Kidney tubule cell (primary cell): ENCODE measurements around the gene CTNND1.
A peak's percentile ranks its signal among the peaks of the same experiment; 100 is the strongest.

Experiments
- DNase-seq: peaks from one replicate; pipeline ENCODE4 v3.0.0-alpha.2; 2018; ENCODE audit warnings: low spot score

Gene CTNND1

GRCh38 chr11:57762235-57762861 is 746 bp downstream of the CTNND1 start:
- peak; percentile 44 for DNase-seq

GRCh38 chr11:57763568-57763967 is 2.0 kb downstream of the CTNND1 start:
- peak; percentile 52 for DNase-seq

- no peak for DNase-seq
Measured at GRCh38 chr11:57764021-57764420, 2.4 kb downstream of the CTNND1 start.

- no peak for DNase-seq
Measured at GRCh38 chr11:57764566-57764965, 3.0 kb downstream of the CTNND1 start.

- DNase-seq, result no peak
Measured at GRCh38 chr11:57764972-57765371, 3.4 kb downstream of the CTNND1 start.

- no peak for DNase-seq
Measured at GRCh38 chr11:57770793-57771192, 9.2 kb downstream of the CTNND1 start.

GRCh38 chr11:57771365-57771764 is 9.8 kb downstream of the CTNND1 start:
- no peak for DNase-seq

GRCh38 chr11:57772562-57772961 is 11.0 kb downstream of the CTNND1 start:
- peak; percentile 61 for DNase-seq

- DNase-seq, result no peak
Measured at GRCh38 chr11:57773026-57773598, 11.5 kb downstream of the CTNND1 start.

GRCh38 chr11:57775491-57775890 is 13.9 kb downstream of the CTNND1 start:
- DNase-seq, result no peak

GRCh38 chr11:57776031-57776521 is 14.5 kb downstream of the CTNND1 start:
- no peak for DNase-seq

GRCh38 chr11:57776577-57777210 is 15.1 kb downstream of the CTNND1 start:
- no peak for DNase-seq

GRCh38 chr11:57777969-57778317 is 16.3 kb downstream of the CTNND1 start:
- peak; percentile 35 for DNase-seq

- DNase-seq, result peak; percentile 98
Measured at GRCh38 chr11:57778318-57779037, 16.9 kb downstream of the CTNND1 start.

- DNase-seq, result peak; percentile 57
Measured at GRCh38 chr11:57779276-57779675, 17.7 kb downstream of the CTNND1 start.

GRCh38 chr11:57781529-57781943 is 19.9 kb downstream of the CTNND1 start:
- peak; percentile 86 for DNase-seq

GRCh38 chr11:57785072-57785471 is 23.5 kb downstream of the CTNND1 start:
- no peak for DNase-seq

- DNase-seq, result no peak
Measured at GRCh38 chr11:57786436-57786835, 24.8 kb downstream of the CTNND1 start.

GRCh38 chr11:57787006-57787604 is 25.5 kb downstream of the CTNND1 start:
- no peak for DNase-seq

- no peak for DNase-seq
Measured at GRCh38 chr11:57787920-57788702, 26.5 kb downstream of the CTNND1 start.

GRCh38 chr11:57788703-57789088 is 27.1 kb downstream of the CTNND1 start:
- DNase-seq, result no peak
